ENCODE results near the gene BCL2L12.
"Not testable (repeated sequence)": the region's sequence is repeated elsewhere in the genome, so short reads cannot be mapped to it uniquely, and the experiment has no call there.

BCL2L12 gene

GRCh38 chr19:49713236-49713845 lies 47.6 kb downstream of the BCL2L12 start:
- no peak for TF ChIP-seq CTCF (conservative IDR thresholded peaks at IDR 0.05; ENCODE audit: low read depth, low read length)
- H3K4me3 ChIP-seq (ENCODE audit: low read depth, low read length) = no peak overlapping the region
- no peak for DNase-seq (ENCODE audit: low read depth)

GRCh38 chr19:49716154-49716553 lies 50.4 kb downstream of the BCL2L12 start:
- TF ChIP-seq CTCF (conservative IDR thresholded peaks at IDR 0.05; ENCODE audit: low read depth, low read length) = no peak
- no peak for DNase-seq (ENCODE audit: low read depth)
- no peak overlapping the region for H3K4me3 ChIP-seq (ENCODE audit: low read depth, low read length)

GRCh38 chr19:49718511-49718910 lies 52.8 kb downstream of the BCL2L12 start:
- H3K4me3 ChIP-seq (ENCODE audit: low read depth, low read length) = no peak overlapping the region
- DNase-seq (ENCODE audit: low read depth) = peak; percentile 93
- TF ChIP-seq CTCF (conservative IDR thresholded peaks at IDR 0.05; ENCODE audit: low read depth, low read length) = no peak

GRCh38 chr19:49718991-49719390 lies 53.3 kb downstream of the BCL2L12 start:
- DNase-seq (ENCODE audit: low read depth) = no peak
- TF ChIP-seq CTCF (conservative IDR thresholded peaks at IDR 0.05; ENCODE audit: low read depth, low read length) = no peak
- H3K4me3 ChIP-seq (ENCODE audit: low read depth, low read length) = no peak overlapping the region

- DNase-seq (ENCODE audit: low read depth); H3K4me3 ChIP-seq (ENCODE audit: low read depth, low read length): not testable (repeated sequence)
Measured at GRCh38 chr19:49719420-49719819, 53.7 kb downstream of the BCL2L12 start.

Measured in choroid plexus epithelial cell (primary cell).